Lower leg skin (tissue), 3 donors: ENCODE measurements around the gene TGFBI.

Experiments used
- CTCF ChIP-seq, 3 donors: fragments of 450-650 bp; IDR thresholded peaks; one replicate each; pipeline ENCODE4 v1.5.1; 2016; ENCODE audit warnings: antibody characterized with exemption in 3 of 3, mild to moderate bottlenecking in 3 of 3, moderate library complexity in 2 of 3
- POLR2A ChIP-seq, 2 donors: fragments of 450-650 bp; IDR thresholded peaks; one replicate each; pipeline ENCODE4 v1.6.1; 2016 to 2017; ENCODE audit warnings: antibody characterized with exemption in 2 of 2, mild to moderate bottlenecking in 1 of 2, moderate library complexity in 1 of 2

GRCh38 chr5:135993880-135994636 is 34.7 kb upstream of the TGFBI start:
- no peak for TF ChIP-seq CTCF (IDR thresholded peaks at IDR 0.05)
- TF ChIP-seq POLR2A (IDR thresholded peaks at IDR 0.05) = no peak
